T47D (cell line): ENCODE data around the gene ACSL5.

Source experiments
- DNase-seq, 2 experiments: peaks; one replicate each; pipeline versions ENCODE4 v3.0.0 to v3.0.0-alpha.2; 2011 to 2012; ENCODE audit warnings: low read depth in 1 of 2, low spot score in 1 of 2
- JUND ChIP-seq: IDR thresholded peaks from 2 replicates; pipeline ENCODE4 v1.6.1; 2012; ENCODE audit warnings: low read depth
- in situ Hi-C: cut with HindIII; loops from 2 replicates; pipeline ENCODE4 v1.10.0; 2016; ENCODE audit warnings: low sequenced_read_pairs, low pct_unique_long_range_greater_than_20kb

The ACSL5 gene

DNA sequence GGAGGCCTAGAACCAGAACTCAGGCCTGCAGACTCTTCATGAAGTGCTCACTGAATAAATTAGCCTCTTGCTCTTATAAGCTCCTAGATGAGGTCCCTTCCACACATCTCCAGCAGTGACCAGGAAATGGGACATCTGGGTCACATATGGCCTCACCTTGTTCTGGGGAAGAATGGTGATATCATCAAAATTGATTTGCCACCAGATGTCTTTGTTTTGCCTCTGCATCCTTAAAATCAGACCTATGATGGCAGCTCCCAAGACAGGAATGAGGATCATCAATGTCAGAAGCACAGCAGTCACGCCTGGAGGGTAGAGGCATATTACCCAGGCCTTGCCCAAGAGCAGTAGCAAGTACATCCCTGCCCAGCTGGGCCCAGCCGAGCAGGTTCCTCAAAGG lies 33.3 kb upstream of the ACSL5 start:
- DNase-seq: no peak
- in situ Hi-C loops: no loop called here
- TF ChIP-seq JUND: no peak

DNA sequence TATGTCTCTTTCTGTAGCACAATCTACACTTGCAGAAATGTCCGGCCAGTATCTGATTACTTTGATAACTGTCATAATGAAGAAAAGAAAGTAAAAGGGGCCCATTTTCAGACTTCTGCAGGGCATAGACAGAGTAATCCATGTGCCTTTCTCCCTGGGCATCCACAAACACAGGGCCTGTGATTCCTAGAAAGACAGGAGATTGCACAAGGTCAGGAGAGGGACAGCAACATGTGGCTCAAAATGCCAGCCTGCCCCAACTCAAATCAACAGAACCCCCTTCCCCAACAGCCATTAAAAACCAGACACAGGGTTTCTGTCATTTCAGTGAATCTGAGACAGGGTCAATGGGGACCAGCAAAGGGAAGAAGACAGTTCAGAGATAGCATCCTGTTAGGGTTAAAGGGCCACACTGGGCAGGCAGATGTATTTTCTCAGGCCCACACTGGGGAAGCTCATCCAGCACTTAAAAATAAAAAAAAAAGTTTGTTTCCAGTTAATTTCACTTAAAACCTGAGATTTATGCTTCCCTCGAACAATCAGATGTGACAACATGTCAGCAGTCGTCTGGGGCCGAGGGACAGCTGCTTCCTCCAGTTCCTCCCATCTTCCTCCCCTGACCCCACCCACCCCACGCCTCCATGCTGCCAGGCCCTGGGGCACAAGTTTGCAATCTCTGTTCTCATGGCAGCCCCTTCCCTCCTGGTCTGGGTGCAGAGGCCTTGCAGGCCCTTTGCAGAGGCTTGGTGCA lies 30.7 kb upstream of the ACSL5 start:
- no peak for TF ChIP-seq JUND
- in situ Hi-C loops: no loop called here
- DNase-seq: no peak

- in situ Hi-C loops: no loop called here
- TF ChIP-seq JUND: no peak
- DNase-seq: peak in 1 of 2 experiments; percentile 32
Measured at GRCh38 chr10:112344261-112344660, 29.7 kb upstream of the ACSL5 start.

DNA sequence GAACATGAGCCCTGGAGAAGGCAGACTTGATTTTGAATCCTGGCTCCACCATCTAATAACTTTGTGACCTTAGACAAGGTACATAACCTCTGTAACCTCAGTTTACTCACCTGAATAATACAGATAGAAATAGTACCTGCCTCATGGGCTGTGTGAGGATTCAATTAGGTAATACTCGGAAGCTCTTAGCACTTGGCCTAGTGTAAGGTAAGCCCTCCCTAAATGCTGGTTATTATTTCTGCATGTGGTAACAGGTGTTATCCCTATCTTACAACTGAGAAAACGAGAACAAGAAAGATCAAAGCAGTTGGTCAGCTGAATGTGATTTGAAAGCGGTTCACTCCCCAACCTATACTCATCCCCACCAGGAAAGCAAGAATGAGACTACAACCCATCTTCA lies 28.7 kb upstream of the ACSL5 start:
- in situ Hi-C loops: no loop called here
- no peak for TF ChIP-seq JUND
- no peak for DNase-seq

GRCh38 chr10:112345743-112346142 lies 28.2 kb upstream of the ACSL5 start:
- DNase-seq: no peak
- no peak for TF ChIP-seq JUND
- in situ Hi-C loops: no loop called here

GRCh38 chr10:112346774-112347173 lies 27.1 kb upstream of the ACSL5 start:
- no peak for TF ChIP-seq JUND
- DNase-seq: no peak
- in situ Hi-C loops: no loop called here

GRCh38 chr10:112347709-112348671 lies 25.9 kb upstream of the ACSL5 start:
- no peak for TF ChIP-seq JUND
- in situ Hi-C loops: no loop called here
- no peak for DNase-seq

GRCh38 chr10:112348759-112349158 lies 25.2 kb upstream of the ACSL5 start:
- TF ChIP-seq JUND: no peak
- in situ Hi-C loops: no loop called here
- no peak for DNase-seq

DNA sequence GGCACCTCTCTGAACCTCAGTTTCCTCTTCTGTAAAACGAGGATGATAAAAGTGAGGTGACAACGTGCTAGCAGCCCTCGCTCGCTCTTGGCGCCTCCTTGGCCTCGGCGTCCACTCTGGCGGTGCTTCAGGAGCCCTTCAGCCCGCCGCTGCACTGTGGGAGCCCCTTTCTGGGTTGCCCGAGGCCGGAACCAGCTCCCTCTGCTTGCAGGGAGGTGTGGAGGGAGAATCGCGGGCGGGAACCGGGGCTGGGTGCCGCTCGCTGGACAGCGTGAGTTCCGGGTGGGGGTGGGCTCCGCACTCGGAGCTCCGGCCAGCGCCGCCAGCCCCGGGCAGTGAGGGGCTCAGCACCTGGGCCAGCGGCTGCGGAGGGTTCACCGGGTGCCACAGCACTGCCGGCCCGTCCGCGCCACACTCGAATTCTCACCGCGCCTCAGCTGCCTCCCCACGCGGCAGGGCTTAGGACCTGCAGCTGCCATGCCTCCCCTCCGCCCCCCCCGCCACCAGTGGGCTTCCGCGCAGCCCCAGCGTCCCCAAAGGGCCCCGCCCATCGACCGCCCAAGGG lies 24.3 kb upstream of the ACSL5 start:
- in situ Hi-C loops: no loop called here
- TF ChIP-seq JUND: no peak
- DNase-seq: no peak

- in situ Hi-C loops: no loop called here
- TF ChIP-seq JUND: no peak
- no peak for DNase-seq
Measured at GRCh38 chr10:112351146-112351545, 22.8 kb upstream of the ACSL5 start.

GRCh38 chr10:112352044-112352443 lies 21.9 kb upstream of the ACSL5 start:
- TF ChIP-seq JUND: no peak
- in situ Hi-C loops: no loop called here
- DNase-seq: no peak

DNA sequence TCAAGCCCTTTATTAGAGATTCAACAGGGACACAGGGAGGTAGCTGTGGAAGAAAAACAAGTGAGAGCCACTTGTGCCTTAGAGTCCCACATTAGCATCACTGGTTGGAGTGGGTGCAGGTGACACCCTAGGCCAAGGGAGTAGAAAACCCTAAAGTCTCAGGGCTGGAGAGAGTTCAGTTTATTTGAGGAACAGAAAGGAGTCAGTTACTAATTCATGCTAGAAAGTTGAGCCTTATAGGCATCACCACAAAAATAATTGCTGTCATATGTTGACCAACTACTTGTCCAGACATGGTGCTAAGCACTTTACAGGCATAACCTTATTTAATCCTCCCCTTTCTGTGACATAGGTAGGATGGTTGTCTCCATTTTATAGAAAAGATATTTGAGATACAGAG lies 20.9 kb upstream of the ACSL5 start:
- DNase-seq: no peak
- in situ Hi-C loops: no loop called here
- TF ChIP-seq JUND: no peak

- TF ChIP-seq JUND: no peak
- DNase-seq: no peak
- in situ Hi-C loops: no loop called here
Measured at GRCh38 chr10:112356686-112357085, 17.2 kb upstream of the ACSL5 start.
